LNCAP (cell line): Measurements from ENCODE around the gene OTOP2.

ENCODE experiments used
- TF ChIP-seq, protein P1 (sequence below): fragments of 450-650 bp; IDR thresholded peaks from 2 replicates; pipeline ENCODE4 v1.5.1; 2017; ENCODE audit warnings: mild to moderate bottlenecking

OTOP2 gene

DNA sequence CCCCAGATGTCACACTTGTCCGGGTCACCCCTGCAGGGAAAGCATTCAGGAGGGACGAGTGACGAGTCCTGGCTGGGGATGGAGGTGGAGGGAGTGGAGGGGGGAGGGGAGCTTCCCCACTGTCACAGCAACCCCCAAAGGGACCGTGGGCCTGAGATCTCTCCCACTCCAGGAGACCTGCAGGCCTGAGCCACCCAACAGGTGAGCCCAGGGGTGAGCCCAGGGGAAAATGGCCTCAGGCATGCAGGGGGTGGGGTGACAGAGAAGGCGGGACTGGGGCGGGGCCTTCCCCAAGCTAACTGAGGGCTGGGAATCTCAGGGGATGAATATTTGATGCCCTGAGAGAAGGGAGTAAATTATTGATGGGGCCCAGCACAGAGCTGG lies 3.4 kb upstream of the OTOP2 start:
- TF ChIP-seq, protein P1, sequence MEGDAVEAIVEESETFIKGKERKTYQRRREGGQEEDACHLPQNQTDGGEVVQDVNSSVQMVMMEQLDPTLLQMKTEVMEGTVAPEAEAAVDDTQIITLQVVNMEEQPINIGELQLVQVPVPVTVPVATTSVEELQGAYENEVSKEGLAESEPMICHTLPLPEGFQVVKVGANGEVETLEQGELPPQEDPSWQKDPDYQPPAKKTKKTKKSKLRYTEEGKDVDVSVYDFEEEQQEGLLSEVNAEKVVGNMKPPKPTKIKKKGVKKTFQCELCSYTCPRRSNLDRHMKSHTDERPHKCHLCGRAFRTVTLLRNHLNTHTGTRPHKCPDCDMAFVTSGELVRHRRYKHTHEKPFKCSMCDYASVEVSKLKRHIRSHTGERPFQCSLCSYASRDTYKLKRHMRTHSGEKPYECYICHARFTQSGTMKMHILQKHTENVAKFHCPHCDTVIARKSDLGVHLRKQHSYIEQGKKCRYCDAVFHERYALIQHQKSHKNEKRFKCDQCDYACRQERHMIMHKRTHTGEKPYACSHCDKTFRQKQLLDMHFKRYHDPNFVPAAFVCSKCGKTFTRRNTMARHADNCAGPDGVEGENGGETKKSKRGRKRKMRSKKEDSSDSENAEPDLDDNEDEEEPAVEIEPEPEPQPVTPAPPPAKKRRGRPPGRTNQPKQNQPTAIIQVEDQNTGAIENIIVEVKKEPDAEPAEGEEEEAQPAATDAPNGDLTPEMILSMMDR, result no peak

DNA sequence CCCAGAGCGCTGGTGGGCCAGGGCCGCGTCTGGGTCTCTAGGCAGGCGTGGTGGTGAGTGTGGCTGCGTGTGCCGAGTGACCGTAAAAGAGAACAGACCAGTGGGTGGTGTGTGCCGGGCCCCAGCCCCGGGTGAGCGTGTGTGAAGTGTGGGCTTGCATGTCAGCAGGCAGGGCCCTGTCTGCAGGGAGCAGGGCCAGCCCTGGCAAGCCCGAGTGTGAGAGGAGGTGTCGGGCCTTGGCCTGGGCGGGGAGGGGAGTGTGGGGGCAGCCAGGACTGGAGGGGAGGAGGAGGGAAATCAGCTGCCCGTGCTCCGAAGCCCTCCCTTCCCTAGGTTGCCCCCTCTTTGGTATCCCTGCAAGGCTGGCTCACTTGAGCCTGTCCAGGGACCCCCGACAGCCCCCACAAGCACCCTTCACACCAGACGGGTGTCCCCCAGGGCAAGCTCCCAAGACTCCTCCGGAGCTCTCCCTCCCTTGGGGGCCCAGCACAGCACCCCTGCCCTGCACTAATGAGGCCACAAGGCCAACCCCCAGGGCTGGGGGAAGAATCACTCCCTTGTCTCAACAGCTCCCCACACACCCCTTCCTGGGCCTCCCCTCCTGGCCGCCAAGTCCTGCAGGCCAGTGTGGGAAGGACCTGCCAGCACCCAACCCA lies 2.9 kb upstream of the OTOP2 start:
- TF ChIP-seq, protein P1, result no peak

DNA sequence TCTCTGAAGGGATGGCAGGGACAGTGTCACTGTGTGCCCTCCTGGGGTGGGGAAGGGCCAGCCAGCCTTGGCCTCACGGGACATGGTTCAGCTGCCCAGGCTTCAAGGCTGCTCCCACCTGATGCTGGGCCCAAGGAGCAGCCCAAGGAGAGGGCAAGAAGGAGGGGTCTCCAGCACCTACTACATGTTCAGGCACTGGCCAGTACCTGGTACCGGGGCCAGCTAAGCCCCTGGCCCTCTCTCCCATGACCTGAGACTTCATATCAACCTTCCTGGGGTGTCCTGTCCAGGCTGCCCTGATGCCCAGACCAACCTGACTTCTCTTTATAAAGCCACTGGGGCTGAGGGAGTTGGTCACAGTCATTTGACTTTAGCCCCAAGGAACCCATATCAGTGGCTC lies 2.3 kb upstream of the OTOP2 start:
- TF ChIP-seq, protein P1, result no peak

DNA sequence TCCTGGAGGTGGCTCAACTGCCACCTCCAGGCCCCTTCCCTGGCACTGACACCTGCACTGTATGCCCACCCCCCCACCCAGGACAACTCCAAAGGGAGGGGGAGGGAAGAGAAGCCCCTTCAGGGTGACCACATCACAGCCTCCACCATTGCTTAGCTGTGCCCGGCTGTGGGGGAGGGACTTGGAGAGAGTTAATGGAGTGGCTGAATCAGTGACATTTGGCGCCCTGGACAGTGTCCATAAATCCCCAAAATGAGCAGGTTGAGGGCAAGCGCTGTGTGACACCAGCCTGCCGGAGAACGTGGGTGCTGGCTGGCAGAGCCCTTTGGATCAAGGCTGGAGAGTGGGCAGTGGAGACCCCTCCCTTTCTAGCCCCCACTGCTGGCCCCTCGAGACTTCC lies 1.9 kb upstream of the OTOP2 start:
- TF ChIP-seq, protein P1, result no peak

DNA sequence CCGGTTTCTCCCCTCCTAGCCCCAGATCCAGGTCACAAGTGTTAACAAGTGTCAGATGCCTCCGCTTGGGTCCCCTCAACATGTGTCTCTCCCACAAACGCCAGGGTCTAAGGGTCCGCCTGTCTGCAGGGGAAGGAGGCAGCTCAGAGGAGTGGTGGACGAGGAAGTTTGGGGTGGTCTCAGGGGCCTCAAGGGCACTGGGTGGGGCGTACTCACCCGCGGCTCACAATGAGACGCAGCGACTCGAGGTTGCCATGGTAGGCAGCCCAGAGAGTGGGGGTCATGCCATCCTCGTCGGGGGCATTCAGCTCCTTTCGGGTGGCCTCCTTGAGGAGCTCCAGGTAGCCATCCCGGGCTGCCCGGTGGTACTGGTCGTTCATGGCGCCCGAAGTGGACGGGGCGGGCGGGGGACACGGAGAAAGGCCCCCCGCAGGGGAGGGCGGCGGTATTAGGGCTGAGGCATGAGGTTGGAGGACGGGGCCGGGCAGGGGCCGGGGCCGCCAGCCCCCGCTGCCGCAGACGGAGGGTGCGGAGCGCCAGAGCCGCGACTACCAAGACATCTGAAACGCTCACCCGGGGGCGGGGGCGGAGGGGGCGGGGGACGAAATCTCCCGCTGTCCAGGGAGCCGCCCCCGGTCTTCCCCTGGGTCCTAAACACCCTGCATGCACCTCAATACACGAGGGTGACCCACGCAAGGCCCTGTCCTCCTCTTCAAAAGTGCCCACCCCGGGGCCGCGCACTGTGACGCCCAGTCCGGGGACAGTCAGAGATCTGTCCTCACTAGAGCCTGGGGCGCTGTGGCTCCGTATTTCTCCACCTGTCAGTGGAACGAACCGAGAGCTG lies 1.2 kb upstream of the OTOP2 start, which contains the start of gene USH1G:
Gene USH1G (minus strand): TSS at position 562 of the 844 bp plus-strand sequence. CDS start 182 bp downstream, at position 380.
- TF ChIP-seq, protein P1, result no peak

DNA sequence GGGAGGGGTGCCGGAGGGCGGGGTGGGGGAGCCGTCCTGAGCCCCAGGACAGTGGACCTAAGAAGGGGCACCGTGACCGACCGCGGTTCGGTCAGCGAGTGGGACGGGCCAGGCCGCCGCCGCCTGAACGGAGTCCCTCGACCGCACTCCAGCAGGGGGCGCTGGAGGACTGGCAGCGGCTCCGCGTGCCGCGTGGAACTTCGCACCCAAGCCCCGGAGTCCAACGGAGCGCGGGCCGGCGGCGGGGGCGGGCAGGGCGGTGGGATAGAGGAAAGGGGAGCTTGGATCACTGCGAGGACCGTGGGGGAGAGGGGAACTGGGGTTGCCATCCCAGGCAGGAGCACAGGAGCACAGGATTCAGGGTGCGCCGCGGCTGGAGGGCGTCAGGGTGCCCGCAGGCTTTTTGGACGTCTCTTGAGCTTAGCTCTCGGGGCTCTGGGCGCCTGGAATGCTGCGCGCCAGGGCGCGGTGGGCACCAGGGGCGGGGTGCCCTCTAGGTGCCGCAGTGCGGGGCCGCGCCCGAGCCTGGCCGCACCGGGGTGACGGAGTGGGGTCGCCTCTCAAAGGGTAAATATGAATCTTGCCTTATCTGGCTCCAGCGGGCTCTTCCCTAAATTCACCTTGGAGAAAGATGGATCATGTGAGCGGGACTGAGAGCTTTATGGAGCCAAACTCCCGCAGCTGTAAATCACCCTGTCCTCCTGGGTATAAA lies 379 bp upstream of the OTOP2 start:
- TF ChIP-seq, protein P1, result peak; percentile 90

DNA sequence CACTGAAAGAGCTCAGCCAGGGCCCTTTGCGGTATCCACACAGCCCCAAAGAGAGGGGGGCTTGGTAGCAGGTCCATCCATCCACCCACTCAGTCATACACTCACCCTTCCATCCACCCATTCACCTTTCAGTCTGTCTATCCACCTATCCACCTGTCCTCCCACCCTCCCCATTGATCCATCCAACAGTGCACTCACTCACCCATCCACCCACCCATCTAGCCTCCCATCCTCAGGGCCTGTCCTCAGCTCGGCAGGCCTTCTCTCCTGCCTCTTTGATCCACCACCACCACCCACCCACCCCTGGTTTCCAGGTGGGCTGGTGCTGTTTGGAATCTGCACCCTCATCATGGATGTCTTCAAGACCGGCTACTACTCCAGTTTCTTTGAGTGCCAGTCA lies 1.2 kb downstream of the OTOP2 start:
- TF ChIP-seq, protein P1, result no peak
